ENCODE data around the gene TECPR1.

The TECPR1 gene

DNA sequence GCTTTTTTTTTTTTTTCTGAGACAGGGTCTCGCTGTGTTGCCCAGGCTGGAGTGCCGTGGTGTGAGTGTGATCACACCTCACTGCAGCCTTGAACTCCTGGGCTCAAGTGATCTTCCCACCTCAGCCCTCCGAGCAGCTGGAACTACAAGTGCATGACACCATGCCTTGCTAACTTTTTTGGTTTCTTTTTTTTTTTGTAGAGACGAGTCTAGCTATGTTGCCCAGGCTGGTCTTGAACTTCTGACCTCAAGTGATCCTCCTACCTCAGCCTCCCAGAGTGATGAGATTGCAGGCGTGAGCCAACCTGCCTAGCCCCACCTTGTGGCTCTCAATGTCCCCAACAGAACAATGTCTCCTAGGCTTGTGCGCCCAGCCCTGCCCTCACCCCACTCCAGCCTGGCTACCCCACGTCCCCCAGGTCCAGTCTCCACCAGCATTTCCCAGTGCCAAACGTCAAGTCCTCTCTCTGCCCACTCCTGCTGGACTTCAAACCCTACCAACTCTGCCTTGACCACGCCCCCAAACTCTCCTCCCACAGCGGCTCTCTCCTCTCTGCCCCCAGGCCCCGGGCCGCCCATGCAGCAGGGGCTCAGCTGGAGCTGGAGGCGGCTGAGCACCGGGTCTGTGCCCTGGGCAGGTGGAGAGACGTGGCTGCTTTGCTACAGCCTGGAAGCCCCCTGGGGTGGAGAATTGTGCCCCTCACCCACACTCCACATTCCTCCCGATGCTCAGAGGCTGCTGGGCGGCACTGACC, 21.9 kb downstream of the TECPR1 start:
- Histone ChIP-seq H3K27ac (ENCODE audit: low read depth, low read length) (no peak overlapping the region), H3K4me2 (ENCODE audit: low read length) (no peak overlapping the region), H3K79me1 (ENCODE audit: low read length) (no peaks in the 10 kb centered on the region), H3K27me3 (ENCODE audit: insufficient read depth, low read length, poor library complexity) (no peaks in the 10 kb centered on the region), H3K4ac (ENCODE audit: low read depth, low read length) (no peak overlapping the region), H4K8ac (ENCODE audit: low read depth, low read length) (no peak overlapping the region), H3K18ac (ENCODE audit: low read length) (no peak overlapping the region), H3K56ac (ENCODE audit: low read length) (no peak overlapping the region), H4K5ac (ENCODE audit: low read length) (no peak overlapping the region), H3K4me1 (ENCODE audit: control insufficient read depth, low read depth, low read length) (no peaks in the 10 kb centered on the region), H3K4me3 (ENCODE audit: low read length) (no peak overlapping the region), H3K23ac (ENCODE audit: low read length) (no peak overlapping the region), H2BK15ac (replicated peaks; ENCODE audit: low read depth) (no peak overlapping the region), H3K79me2 (ENCODE audit: control insufficient read depth, insufficient read depth, low read length) (no peaks in the 10 kb centered on the region), H3K9ac (ENCODE audit: low read length) (no peak overlapping the region), H2BK5ac (ENCODE audit: low read length) (no peak overlapping the region), H3K36me3 (ENCODE audit: control insufficient read depth, insufficient read depth, low read length) (no peaks in the 10 kb centered on the region), H2AK5ac (ENCODE audit: low read length) (no peak overlapping the region), H2BK120ac (ENCODE audit: low read depth, low read length) (no peak overlapping the region)
- no peak for DNase-seq
- no CpG with 5 or more reads among the region's 17 CpGs for WGBS (ENCODE audit: extremely low coverage, insufficient coverage, low lambda C conversion rate)

DNA sequence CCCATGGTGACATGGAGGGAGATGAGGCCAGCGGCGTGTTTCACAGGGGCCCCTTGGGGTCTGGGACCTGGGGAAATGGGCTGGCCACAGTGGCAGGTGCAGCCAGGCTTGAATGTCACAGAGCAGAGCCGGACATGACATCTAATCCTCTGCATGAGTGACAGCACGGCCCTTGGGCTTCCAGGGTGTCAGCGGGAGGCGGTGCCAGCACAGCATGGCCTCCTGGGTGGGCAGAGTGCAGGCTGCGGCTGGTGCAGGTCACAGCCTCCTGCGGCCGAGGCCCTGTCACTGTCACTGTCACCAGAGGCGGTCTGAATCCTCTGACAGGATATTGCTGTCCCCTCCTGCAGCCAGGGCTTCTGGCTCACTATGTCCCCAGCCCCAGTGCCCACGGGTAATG, 22.6 kb downstream of the TECPR1 start:
- H2BK120ac ChIP-seq (ENCODE audit: low read depth, low read length) = no peak overlapping the region
- no peak overlapping the region for H3K27ac ChIP-seq (ENCODE audit: low read depth, low read length)
- no peak overlapping the region for H3K4me2 ChIP-seq (ENCODE audit: low read length)
- no CpG with 5 or more reads among the region's 11 CpGs for WGBS (ENCODE audit: extremely low coverage, insufficient coverage, low lambda C conversion rate)
- H3K9ac ChIP-seq (ENCODE audit: low read length) = no peak overlapping the region
- H3K27me3 ChIP-seq (ENCODE audit: insufficient read depth, low read length, poor library complexity) = no peaks in the 10 kb centered on the region
- no peaks in the 10 kb centered on the region for H3K36me3 ChIP-seq (ENCODE audit: control insufficient read depth, insufficient read depth, low read length)
- DNase-seq = no peak
- H4K5ac ChIP-seq (ENCODE audit: low read length) = no peak overlapping the region
- H3K4me3 ChIP-seq (ENCODE audit: low read length) = no peak overlapping the region
- no peak overlapping the region for H4K8ac ChIP-seq (ENCODE audit: low read depth, low read length)
- H3K56ac ChIP-seq (ENCODE audit: low read length) = no peak overlapping the region
- no peak overlapping the region for H2BK5ac ChIP-seq (ENCODE audit: low read length)
- no peaks in the 10 kb centered on the region for H3K79me1 ChIP-seq (ENCODE audit: low read length)
- H3K23ac ChIP-seq (ENCODE audit: low read length) = no peak overlapping the region
- no peak overlapping the region for H2BK15ac ChIP-seq (replicated peaks; ENCODE audit: low read depth)
- H3K4me1 ChIP-seq (ENCODE audit: control insufficient read depth, low read depth, low read length) = no peaks in the 10 kb centered on the region
- H2AK5ac ChIP-seq (ENCODE audit: low read length) = no peak overlapping the region
- no peak overlapping the region for H3K4ac ChIP-seq (ENCODE audit: low read depth, low read length)
- H3K18ac ChIP-seq (ENCODE audit: low read length) = no peak overlapping the region
- no peaks in the 10 kb centered on the region for H3K79me2 ChIP-seq (ENCODE audit: control insufficient read depth, insufficient read depth, low read length)

DNA sequence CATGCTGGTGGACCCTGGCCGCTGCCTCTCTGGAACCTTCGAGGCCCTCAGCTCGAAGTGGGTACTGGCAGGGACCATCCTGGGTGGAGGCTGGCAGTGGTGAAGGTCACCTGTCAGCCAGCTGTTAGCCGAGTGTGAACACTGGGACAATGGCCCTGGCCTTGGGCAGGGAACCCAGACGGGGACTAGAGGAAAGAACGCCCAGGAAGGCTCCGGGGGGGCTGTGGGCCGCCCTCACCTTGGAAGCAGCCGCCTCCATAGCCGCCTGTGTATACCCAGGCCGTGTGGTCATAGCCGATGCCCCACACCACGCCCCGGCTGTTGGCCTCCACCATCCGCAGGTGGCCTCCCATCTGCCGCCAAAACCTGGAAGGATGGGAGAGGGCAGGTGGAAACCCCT, 23.2 kb downstream of the TECPR1 start:
- H3K79me1 ChIP-seq (ENCODE audit: low read length) = no peaks in the 10 kb centered on the region
- no peak for DNase-seq
- H4K5ac ChIP-seq (ENCODE audit: low read length) = no peak overlapping the region
- no peak overlapping the region for H3K27ac ChIP-seq (ENCODE audit: low read depth, low read length)
- no peak overlapping the region for H3K23ac ChIP-seq (ENCODE audit: low read length)
- H3K56ac ChIP-seq (ENCODE audit: low read length) = no peak overlapping the region
- H3K4me2 ChIP-seq (ENCODE audit: low read length) = no peak overlapping the region
- H3K4me3 ChIP-seq (ENCODE audit: low read length) = no peak overlapping the region
- H3K4me1 ChIP-seq (ENCODE audit: control insufficient read depth, low read depth, low read length) = no peaks in the 10 kb centered on the region
- no peak overlapping the region for H4K8ac ChIP-seq (ENCODE audit: low read depth, low read length)
- no peak overlapping the region for H3K9ac ChIP-seq (ENCODE audit: low read length)
- no peak overlapping the region for H2BK15ac ChIP-seq (replicated peaks; ENCODE audit: low read depth)
- H2BK120ac ChIP-seq (ENCODE audit: low read depth, low read length) = no peak overlapping the region
- no peaks in the 10 kb centered on the region for H3K36me3 ChIP-seq (ENCODE audit: control insufficient read depth, insufficient read depth, low read length)
- H3K18ac ChIP-seq (ENCODE audit: low read length) = no peak overlapping the region
- H2BK5ac ChIP-seq (ENCODE audit: low read length) = no peak overlapping the region
- H3K4ac ChIP-seq (ENCODE audit: low read depth, low read length) = no peak overlapping the region
- H3K79me2 ChIP-seq (ENCODE audit: control insufficient read depth, insufficient read depth, low read length) = no peaks in the 10 kb centered on the region
- H2AK5ac ChIP-seq (ENCODE audit: low read length) = no peak overlapping the region
- no peaks in the 10 kb centered on the region for H3K27me3 ChIP-seq (ENCODE audit: insufficient read depth, low read length, poor library complexity)
- WGBS (ENCODE audit: extremely low coverage, insufficient coverage, low lambda C conversion rate) = no CpG with 5 or more reads among the region's 16 CpGs

DNA sequence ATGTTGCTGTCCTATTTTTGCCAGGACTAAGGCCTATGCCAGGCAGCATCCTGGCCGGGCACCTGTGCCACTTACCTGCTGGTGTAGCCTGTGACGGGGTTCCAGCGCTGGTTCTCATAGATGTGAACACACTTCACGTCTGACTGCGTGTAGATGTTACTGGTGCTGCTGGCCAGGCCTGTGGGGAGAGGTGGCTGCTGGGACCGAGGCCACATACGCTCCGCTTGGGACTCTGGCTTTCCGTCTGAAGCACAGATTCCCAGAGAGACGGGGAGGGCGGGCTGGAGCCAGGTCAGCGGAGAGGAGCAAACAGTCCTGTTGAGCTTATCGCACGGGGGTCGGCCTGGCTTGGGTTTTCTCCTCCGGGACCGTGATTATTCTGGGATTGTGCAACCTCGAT, 24.1 kb downstream of the TECPR1 start:
- H3K79me2 ChIP-seq (ENCODE audit: control insufficient read depth, insufficient read depth, low read length) = no peaks in the 10 kb centered on the region
- no peaks in the 10 kb centered on the region for H3K27me3 ChIP-seq (ENCODE audit: insufficient read depth, low read length, poor library complexity)
- no peak overlapping the region for H3K9ac ChIP-seq (ENCODE audit: low read length)
- no peak overlapping the region for H3K23ac ChIP-seq (ENCODE audit: low read length)
- WGBS (ENCODE audit: extremely low coverage, insufficient coverage, low lambda C conversion rate) = no CpG with 5 or more reads among the region's 18 CpGs
- H3K18ac ChIP-seq (ENCODE audit: low read length) = no peak overlapping the region
- no peak overlapping the region for H2BK120ac ChIP-seq (ENCODE audit: low read depth, low read length)
- H2BK5ac ChIP-seq (ENCODE audit: low read length) = no peak overlapping the region
- H3K4me1 ChIP-seq (ENCODE audit: control insufficient read depth, low read depth, low read length) = no peaks in the 10 kb centered on the region
- H3K56ac ChIP-seq (ENCODE audit: low read length) = no peak overlapping the region
- no peak for DNase-seq
- no peak overlapping the region for H3K4ac ChIP-seq (ENCODE audit: low read depth, low read length)
- H3K36me3 ChIP-seq (ENCODE audit: control insufficient read depth, insufficient read depth, low read length) = no peaks in the 10 kb centered on the region
- H4K8ac ChIP-seq (ENCODE audit: low read depth, low read length) = no peak overlapping the region
- no peak overlapping the region for H3K4me3 ChIP-seq (ENCODE audit: low read length)
- H4K5ac ChIP-seq (ENCODE audit: low read length) = no peak overlapping the region
- no peak overlapping the region for H3K4me2 ChIP-seq (ENCODE audit: low read length)
- no peaks in the 10 kb centered on the region for H3K79me1 ChIP-seq (ENCODE audit: low read length)
- no peak overlapping the region for H2AK5ac ChIP-seq (ENCODE audit: low read length)
- H2BK15ac ChIP-seq (replicated peaks; ENCODE audit: low read depth) = no peak overlapping the region
- no peak overlapping the region for H3K27ac ChIP-seq (ENCODE audit: low read depth, low read length)

DNA sequence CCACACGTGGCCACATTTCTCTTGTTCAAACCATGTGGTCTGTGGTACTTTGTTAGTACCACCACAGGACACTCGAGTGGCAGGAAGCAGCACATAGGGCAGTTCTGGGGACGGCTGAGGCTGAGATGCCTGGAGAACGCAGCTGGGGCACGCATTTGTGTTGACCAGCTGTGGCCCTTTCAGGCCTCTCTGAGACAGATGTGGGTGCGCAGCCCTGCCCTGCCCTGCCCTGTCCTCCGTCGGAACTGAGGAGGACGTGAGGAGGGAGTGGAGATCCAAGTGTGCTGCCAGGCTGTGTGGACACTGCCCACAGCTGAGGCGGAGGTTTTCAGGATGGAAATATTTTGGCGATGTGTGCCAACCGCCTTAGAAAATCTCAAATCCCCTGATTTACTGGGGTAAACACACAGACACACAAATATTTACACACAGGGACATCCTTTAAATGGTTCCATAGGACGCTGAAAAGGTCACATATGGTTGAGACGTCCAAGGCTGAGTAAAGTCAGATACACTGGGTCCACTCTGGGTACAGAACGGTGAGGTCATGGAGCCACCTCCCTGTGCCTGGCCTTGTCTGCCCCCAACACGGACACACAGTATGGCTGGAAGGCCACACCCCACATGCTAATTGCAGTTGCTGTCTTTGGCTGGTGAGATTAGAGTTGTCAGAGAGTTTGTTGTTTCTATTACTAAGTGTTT, 26.0 kb downstream of the TECPR1 start:
- no peak overlapping the region for H3K4me3 ChIP-seq (ENCODE audit: low read length)
- no peak for DNase-seq
- H3K4ac ChIP-seq (ENCODE audit: low read depth, low read length) = no peak overlapping the region
- WGBS (ENCODE audit: extremely low coverage, insufficient coverage, low lambda C conversion rate) = no CpG with 5 or more reads among the region's 16 CpGs
- H3K4me1 ChIP-seq (ENCODE audit: control insufficient read depth, low read depth, low read length) = no peaks in the 10 kb centered on the region
- no peak overlapping the region for H3K27ac ChIP-seq (ENCODE audit: low read depth, low read length)
- H3K56ac ChIP-seq (ENCODE audit: low read length) = no peak overlapping the region
- no peaks in the 10 kb centered on the region for H3K79me1 ChIP-seq (ENCODE audit: low read length)
- no peaks in the 10 kb centered on the region for H3K79me2 ChIP-seq (ENCODE audit: control insufficient read depth, insufficient read depth, low read length)
- H3K36me3 ChIP-seq (ENCODE audit: control insufficient read depth, insufficient read depth, low read length) = no peaks in the 10 kb centered on the region
- no peak overlapping the region for H2BK15ac ChIP-seq (replicated peaks; ENCODE audit: low read depth)
- H3K4me2 ChIP-seq (ENCODE audit: low read length) = no peak overlapping the region
- H3K27me3 ChIP-seq (ENCODE audit: insufficient read depth, low read length, poor library complexity) = no peaks in the 10 kb centered on the region
- no peak overlapping the region for H2AK5ac ChIP-seq (ENCODE audit: low read length)
- H3K9ac ChIP-seq (ENCODE audit: low read length) = no peak overlapping the region
- H4K5ac ChIP-seq (ENCODE audit: low read length) = no peak overlapping the region
- H4K8ac ChIP-seq (ENCODE audit: low read depth, low read length) = no peak overlapping the region
- no peak overlapping the region for H2BK120ac ChIP-seq (ENCODE audit: low read depth, low read length)
- H3K23ac ChIP-seq (ENCODE audit: low read length) = no peak overlapping the region
- no peak overlapping the region for H2BK5ac ChIP-seq (ENCODE audit: low read length)
- no peak overlapping the region for H3K18ac ChIP-seq (ENCODE audit: low read length)

All from mesendoderm (in vitro differentiated cells).